Activated B cell treated with CpG ODN at 0.5 μM for 24 hours (primary cell): Measurements from ENCODE around the gene ANKRD55. TPM values are rescaled to one million over a fixed set of nuclear protein-coding genes. Genes with fewer than 3 reads are reported as not detected.

Source experiments
- ATAC-seq: fragments of 200-7000 bp; cut with Tn5 transposase; one replicate; pipeline ENCODE4 v1.10.0; 2021; ENCODE audit warnings: low read depth, mild to moderate bottlenecking, moderate library complexity
- CTCF ChIA-PET: fragments of 350-600 bp; sonication (Branson Sonifier 250); formaldehyde crosslinking; loops from one replicate; lab custom pipeline; 2021; ENCODE audit warnings: antibody characterized with exemption; lab: Charles Lee
- POLR2A ChIA-PET: fragments of 350-600 bp; sonication (Branson Sonifier 250); formaldehyde crosslinking; loops from one replicate; lab custom pipeline; 2021; ENCODE audit warnings: antibody characterized with exemption; lab: Charles Lee
- DNase-seq: peaks from one replicate; pipeline ENCODE4 v3.0.0; 2022
- H3K27ac Mint-ChIP-seq: one replicate; pipeline ENCODE4 v1.8.0; 2020; ENCODE audit warnings: mixed read lengths
- H3K27me3 Mint-ChIP-seq: one replicate; pipeline ENCODE4 v1.8.0; 2021; ENCODE audit warnings: mixed read lengths
- H3K36me3 Mint-ChIP-seq: one replicate; pipeline ENCODE4 v1.8.0; 2021; ENCODE audit warnings: low read depth, mixed read lengths
- H3K4me1 Mint-ChIP-seq: one replicate; pipeline ENCODE4 v1.8.0; 2021; ENCODE audit warnings: mixed read lengths
- H3K4me3 Mint-ChIP-seq: one replicate; pipeline ENCODE4 v1.8.0; 2020; ENCODE audit warnings: mild to moderate bottlenecking, mixed read lengths
- H3K9me3 Mint-ChIP-seq: one replicate; pipeline ENCODE4 v1.8.0; 2020; ENCODE audit warnings: mixed read lengths
- intact Hi-C: fragments of 100-400 bp; cut with micrococcal nuclease; formaldehyde crosslinking; loops from one replicate; pipeline ENCODE4 v1.15.1; 2024
- total RNA-seq: library from RNA; stranded (reverse); gene quantifications from 2 replicates; pipeline ENCODE4 v1.2.3, GENCODE V29; 2022
- TF ChIP-seq, protein P1 (sequence below): fragments of 200-600 bp; IDR thresholded peaks from one replicate; pipeline ENCODE4 v1.8.0; 2022; ENCODE audit warnings: antibody characterized with exemption, mild to moderate bottlenecking

Gene ANKRD55
- total RNA-seq, 1 donor from 2014 or later: not detected

DNA sequence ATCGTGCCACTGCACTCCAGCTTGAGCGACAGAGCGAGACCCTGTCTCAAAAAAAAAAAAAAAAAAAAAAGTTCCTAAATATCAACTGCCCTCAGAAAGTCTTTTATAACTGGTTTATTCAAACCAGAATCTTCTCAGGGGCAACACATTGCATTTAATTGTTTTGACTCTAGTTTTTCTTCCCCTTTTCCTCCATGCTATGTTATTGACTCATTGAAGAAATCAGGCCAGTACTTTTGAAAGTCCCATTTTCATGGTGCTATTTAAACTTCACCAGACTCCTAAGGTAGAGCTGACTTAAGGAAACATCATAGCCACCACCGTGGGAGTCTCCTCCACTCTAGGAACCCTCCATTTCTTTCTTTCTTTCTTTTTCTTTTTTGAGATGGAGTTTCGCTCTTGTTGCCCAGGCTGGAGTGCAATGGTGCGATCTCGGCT is 155.3 kb downstream of the ANKRD55 start:
- ChIA-PET CTCF (no interaction called here), POLR2A (no interaction called here)
- no peak for DNase-seq
- intact Hi-C loops: no loop called here
- H3K9me3 Mint-ChIP-seq: no peaks in the 10 kb centered on the region
- H3K27me3 Mint-ChIP-seq: peaks cover 7% of the 10 kb centered on the region
- H3K27ac Mint-ChIP-seq: no peak overlapping the region
- TF ChIP-seq, protein P1, sequence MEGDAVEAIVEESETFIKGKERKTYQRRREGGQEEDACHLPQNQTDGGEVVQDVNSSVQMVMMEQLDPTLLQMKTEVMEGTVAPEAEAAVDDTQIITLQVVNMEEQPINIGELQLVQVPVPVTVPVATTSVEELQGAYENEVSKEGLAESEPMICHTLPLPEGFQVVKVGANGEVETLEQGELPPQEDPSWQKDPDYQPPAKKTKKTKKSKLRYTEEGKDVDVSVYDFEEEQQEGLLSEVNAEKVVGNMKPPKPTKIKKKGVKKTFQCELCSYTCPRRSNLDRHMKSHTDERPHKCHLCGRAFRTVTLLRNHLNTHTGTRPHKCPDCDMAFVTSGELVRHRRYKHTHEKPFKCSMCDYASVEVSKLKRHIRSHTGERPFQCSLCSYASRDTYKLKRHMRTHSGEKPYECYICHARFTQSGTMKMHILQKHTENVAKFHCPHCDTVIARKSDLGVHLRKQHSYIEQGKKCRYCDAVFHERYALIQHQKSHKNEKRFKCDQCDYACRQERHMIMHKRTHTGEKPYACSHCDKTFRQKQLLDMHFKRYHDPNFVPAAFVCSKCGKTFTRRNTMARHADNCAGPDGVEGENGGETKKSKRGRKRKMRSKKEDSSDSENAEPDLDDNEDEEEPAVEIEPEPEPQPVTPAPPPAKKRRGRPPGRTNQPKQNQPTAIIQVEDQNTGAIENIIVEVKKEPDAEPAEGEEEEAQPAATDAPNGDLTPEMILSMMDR: no peak
- ATAC-seq: no peak
- H3K4me1 Mint-ChIP-seq: peaks cover 12% of the 10 kb centered on the region
- no peak overlapping the region for H3K4me3 Mint-ChIP-seq
- no peaks in the 10 kb centered on the region for H3K36me3 Mint-ChIP-seq

DNA sequence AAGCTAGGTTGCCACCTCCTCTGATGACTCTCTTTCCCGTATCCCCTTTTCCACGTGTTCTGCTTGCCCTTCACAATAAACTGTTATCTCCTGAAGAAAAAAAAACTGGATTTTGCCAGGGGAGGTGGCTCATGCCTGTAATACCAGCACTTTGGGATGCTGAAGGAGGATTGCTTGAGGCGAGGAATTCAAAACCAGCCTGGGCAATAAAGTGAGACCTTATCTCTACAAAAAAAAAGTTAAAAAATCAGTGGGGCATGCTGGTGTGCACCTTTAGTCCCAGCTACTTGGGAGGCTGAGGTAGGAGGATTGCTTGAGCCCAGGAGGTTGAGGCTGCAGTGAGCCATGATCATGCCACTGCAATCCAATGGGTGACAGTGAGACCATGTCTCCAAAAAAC is 156.6 kb downstream of the ANKRD55 start:
- no peak overlapping the region for H3K27ac Mint-ChIP-seq
- H3K4me1 Mint-ChIP-seq: peaks cover 15% of the 10 kb centered on the region
- intact Hi-C loops: no loop called here
- TF ChIP-seq, protein P1: no peak
- H3K27me3 Mint-ChIP-seq: peaks cover 7% of the 10 kb centered on the region
- CTCF ChIA-PET: no interaction called here
- no peaks in the 10 kb centered on the region for H3K36me3 Mint-ChIP-seq
- ATAC-seq (no peak), DNase-seq (no peak)
- H3K9me3 Mint-ChIP-seq: no peaks in the 10 kb centered on the region
- no peak overlapping the region for H3K4me3 Mint-ChIP-seq
- POLR2A ChIA-PET: no interaction called here

DNA sequence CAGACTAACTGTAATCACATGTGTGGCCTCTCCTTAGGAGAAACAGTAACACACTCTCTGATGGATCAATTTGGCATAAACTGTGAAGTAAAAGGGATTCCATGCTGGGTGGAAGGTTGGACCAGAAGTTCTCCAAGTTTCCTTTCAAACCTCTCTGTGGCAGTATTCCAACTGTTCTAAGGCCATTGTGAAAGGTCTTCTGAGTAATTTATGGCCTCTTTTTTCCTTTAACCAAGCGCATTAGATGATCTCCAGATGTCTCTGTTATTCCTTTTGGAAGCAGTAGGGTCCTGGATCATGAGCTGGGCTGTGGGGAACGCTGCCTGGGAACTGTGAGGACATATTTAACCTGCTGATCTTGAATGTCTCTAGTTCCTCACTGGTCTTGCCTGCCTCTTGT is 157.8 kb downstream of the ANKRD55 start:
- DNase-seq: no peak
- TF ChIP-seq, protein P1: no peak
- no peak overlapping the region for H3K27ac Mint-ChIP-seq
- H3K36me3 Mint-ChIP-seq: no peaks in the 10 kb centered on the region
- intact Hi-C loops: no loop called here
- H3K4me3 Mint-ChIP-seq: no peak overlapping the region
- no peak for ATAC-seq
- peaks cover 7% of the 10 kb centered on the region for H3K27me3 Mint-ChIP-seq
- POLR2A ChIA-PET: no interaction called here
- peaks cover 18% of the 10 kb centered on the region for H3K4me1 Mint-ChIP-seq
- H3K9me3 Mint-ChIP-seq: no peaks in the 10 kb centered on the region
- CTCF ChIA-PET: no interaction called here

DNA sequence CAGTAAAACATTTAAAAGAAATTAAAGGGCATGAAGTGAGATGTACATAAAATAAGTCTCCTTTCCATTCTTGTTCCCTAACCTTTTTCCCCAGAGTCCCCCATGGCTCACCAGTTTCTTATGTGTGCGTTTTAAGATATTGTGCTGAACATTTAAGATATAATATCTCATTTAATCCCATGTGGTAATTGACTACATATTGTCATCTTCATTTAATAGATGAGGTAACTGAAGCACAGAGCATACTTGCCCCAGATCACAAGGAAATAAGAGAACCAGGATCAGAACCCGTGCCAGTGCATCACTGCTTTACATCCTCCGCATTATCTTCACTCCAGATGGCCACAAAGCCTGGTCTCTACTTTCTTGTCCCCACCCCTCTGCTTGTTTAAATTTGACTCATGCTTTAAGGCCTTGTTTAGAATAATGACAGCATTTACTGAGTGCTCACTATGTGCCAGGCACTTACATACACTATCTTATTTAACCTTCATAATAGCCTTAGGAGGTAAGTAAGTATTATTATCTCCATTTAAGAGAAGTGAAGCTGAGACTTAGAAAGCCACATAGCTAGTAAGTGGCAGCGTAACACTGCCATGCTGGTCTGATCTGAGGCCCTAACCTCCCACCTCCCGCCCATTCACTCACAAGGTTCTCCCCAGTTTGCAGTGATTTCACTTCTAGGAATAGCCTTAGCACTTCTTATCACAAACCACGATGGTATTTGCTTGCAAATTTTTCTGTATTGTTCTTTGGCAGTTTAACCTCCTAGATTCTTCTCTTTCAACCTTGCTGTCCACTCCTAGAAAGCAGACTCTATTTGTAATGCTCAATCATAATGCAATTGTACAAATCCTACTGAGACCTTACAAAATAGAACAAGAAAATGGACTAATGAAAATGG is 160.0 kb downstream of the ANKRD55 start:
- Mint-ChIP-seq H3K4me3 (no peak overlapping the region), H3K36me3 (no peaks in the 10 kb centered on the region), H3K27me3 (peaks cover 7% of the 10 kb centered on the region), H3K9me3 (no peaks in the 10 kb centered on the region), H3K27ac (no peak overlapping the region), H3K4me1 (peaks cover 17% of the 10 kb centered on the region)
- ChIA-PET POLR2A (no interaction called here), CTCF (no interaction called here)
- intact Hi-C loops: loop anchor here (5.0 kb wide), 1 partner anchor 76 kb away; no protein-coding TSS in a partner anchor
- TF ChIP-seq, protein P1: no peak
- DNase-seq (no peak), ATAC-seq (no peak)

DNA sequence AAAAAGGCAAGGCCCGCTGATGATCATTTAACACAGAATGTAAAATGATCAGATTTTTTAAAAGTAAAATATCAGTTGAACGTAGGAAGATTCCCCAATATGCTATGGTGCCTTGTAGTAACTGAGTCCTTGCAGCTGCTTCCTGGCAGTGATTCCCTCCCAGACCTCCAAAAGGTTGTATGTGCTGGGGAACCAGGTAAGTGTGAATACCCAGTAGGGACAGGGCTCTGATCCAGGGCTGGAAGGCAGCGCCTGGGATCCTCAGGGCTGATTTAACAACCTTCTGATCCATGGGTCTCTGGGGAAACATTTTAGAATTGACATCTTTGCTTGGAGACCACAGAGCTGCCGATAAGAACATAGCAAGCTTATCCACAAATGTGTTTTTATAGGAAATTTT is 161.7 kb downstream of the ANKRD55 start:
- ChIA-PET CTCF (no interaction called here), POLR2A (no interaction called here)
- no peak overlapping the region for H3K4me3 Mint-ChIP-seq
- TF ChIP-seq, protein P1: no peak
- H3K27me3 Mint-ChIP-seq: peaks cover 4% of the 10 kb centered on the region
- H3K9me3 Mint-ChIP-seq: no peaks in the 10 kb centered on the region
- DNase-seq: no peak
- no peak overlapping the region for H3K27ac Mint-ChIP-seq
- no peaks in the 10 kb centered on the region for H3K36me3 Mint-ChIP-seq
- ATAC-seq: no peak
- intact Hi-C loops: loop anchor here (5.0 kb wide), 1 partner anchor 74 kb away; no protein-coding TSS in a partner anchor
- H3K4me1 Mint-ChIP-seq: peaks cover 16% of the 10 kb centered on the region
